BLaER1 treated with 17β-estradiol and CSF1 and Interleukin-3, amounts not matched to agents 10 nM and 100 nM (cell line): Measurements from ENCODE around the gene BRCA1.
"Not testable (repeated sequence)": the region's sequence is repeated elsewhere in the genome, so short reads cannot be mapped to it uniquely, and the experiment has no call there.

Source experiments
- H3K27ac ChIP-seq, 11 experiments: shearing (Covaris generic); formaldehyde crosslinking; 2 replicates each; pipeline ENCODE4 v1.8.1; 2022
- H3K27me3 ChIP-seq, 11 experiments: shearing (Covaris generic); formaldehyde crosslinking; 2 replicates each; pipeline ENCODE4 v1.8.1; 2022
- H3K36me3 ChIP-seq, 11 experiments: shearing (Covaris generic); formaldehyde crosslinking; 2 replicates each; pipeline ENCODE4 v1.8.1; 2022
- H3K4me1 ChIP-seq, 10 experiments: shearing (Covaris generic); formaldehyde crosslinking; 2 replicates each; pipeline ENCODE4 v1.8.1; 2022
- H3K4me2 ChIP-seq, 11 experiments: shearing (Covaris generic); formaldehyde crosslinking; 2 replicates each; pipeline ENCODE4 v1.8.1; 2022
- H3K4me3 ChIP-seq, 10 experiments: shearing (Covaris generic); formaldehyde crosslinking; 2 replicates each; pipeline ENCODE4 v1.8.1; 2022
- H3K9ac ChIP-seq, 11 experiments: shearing (Covaris generic); formaldehyde crosslinking; 2 replicates each; pipeline ENCODE4 v1.8.1; 2022
- H3K9me3 ChIP-seq, 11 experiments: shearing (Covaris generic); formaldehyde crosslinking; replicated peaks in 1 of 11; 2 replicates each; pipeline ENCODE4 v1.8.1; 2022
- H4K20me1 ChIP-seq, 11 experiments: shearing (Covaris generic); formaldehyde crosslinking; 2 replicates each; pipeline ENCODE4 v1.8.1; 2022
- Cebpa-rat ChIP-seq, 11 experiments: shearing (Covaris generic); IDR thresholded peaks; 2 replicates each; pipeline ENCODE4 v1.8.1; 2022

The BRCA1 gene

DNA sequence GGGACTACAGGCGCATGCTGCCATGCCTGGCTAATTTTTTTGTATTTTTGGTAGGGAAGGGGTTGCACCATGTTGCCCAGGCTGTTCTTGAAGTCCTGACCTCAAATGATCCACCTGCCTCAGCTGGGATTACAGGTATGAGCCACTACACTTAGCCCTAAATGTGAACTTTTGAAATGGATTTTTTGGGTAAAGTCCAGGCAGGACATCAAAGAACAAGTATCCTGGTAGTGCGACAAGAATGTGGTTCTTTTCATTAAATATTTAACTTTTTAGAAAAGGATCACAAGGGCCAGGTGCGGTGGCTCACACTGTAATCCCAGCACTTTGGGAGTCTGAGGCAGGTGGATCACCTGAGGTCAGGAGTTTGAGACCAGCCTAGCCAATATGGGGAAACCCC, 30.5 kb upstream of the BRCA1 start:
- Histone ChIP-seq H3K4me2 (no peak overlapping the region), H3K9ac (no peak overlapping the region), H3K9me3 (peaks cover 13 to 21% (median 16%) of the 10 kb centered on the region in 11 experiments), H3K36me3 (peaks cover 21 to 66% (median 51%) of the 10 kb centered on the region in 11 experiments), H4K20me1 (no peaks in the 10 kb centered on the region), H3K4me3 (no peak overlapping the region), H3K4me1 (no peaks in the 10 kb centered on the region), H3K27me3 (no peaks in the 10 kb centered on the region), H3K27ac (no peak overlapping the region)
- TF ChIP-seq Cebpa-rat (IDR thresholded peaks at IDR 0.05), result no peak

DNA sequence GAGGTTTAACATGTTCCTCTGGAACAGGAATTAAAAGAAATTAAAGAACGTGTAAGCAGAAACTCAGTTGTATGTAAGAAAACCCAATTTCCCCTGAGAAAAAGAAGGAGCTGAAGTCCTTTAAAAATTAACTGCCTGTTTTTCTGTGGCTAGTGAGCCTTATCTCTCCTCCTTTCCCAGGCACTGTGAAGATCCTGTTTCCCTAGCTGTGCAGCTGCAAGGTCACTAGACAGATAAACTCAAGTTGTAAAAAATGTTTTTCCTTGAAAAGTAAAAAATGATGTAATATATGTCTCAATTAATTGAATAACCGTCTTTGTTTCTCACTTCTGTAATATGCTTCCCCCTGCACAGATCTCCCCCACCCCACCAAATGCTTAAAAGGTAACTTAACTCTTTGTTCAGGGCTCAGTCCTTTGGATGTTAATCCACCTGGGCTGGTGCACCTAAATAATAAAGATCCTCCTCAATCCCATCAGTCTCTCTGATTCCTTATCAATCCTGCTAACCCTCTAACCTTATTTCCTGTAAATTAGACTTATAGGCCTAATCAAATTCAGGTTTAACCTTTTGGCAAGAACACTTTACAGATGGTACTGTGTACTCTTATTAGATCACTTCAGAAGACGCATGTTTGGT, 28.2 kb upstream of the BRCA1 start:
- not testable (repeated sequence) for H3K27me3 ChIP-seq
- peaks cover 21 to 64% (median 49%) of the 10 kb centered on the region in 11 experiments for H3K36me3 ChIP-seq

DNA sequence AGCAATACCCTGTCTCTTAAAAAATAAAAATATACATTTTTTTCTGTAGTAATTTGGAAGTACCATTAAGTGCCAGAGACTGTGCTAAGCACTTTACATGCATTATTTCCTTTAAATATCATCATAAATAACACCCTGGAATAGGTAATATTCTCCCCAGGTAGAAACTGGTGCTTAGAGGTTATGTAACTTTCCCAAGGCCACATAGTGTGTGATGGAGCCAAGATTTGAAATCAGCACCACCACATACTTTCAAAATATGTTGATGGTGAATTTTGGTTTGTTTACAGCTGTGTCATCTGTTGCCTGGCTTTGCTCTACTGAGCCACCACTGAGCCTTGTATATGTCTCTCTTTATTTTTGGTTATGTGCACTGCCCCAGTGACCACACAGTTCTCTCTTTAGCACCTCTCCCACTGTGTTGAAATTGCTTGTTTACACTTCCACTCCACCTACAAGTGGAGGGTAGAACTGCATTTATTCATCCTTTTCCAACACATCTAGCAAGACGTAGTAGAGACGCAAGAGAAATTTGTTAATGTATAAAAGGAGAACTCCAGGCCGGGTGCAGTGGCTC, 26.8 kb upstream of the BRCA1 start:
- no peaks in the 10 kb centered on the region for H3K4me1 ChIP-seq
- H3K36me3 ChIP-seq, result peaks cover 21 to 66% (median 45%) of the 10 kb centered on the region in 11 experiments
- peaks cover 13 to 21% (median 16%) of the 10 kb centered on the region in 11 experiments for H3K9me3 ChIP-seq
- no peak for TF ChIP-seq Cebpa-rat (IDR thresholded peaks at IDR 0.05)
- H3K4me3 ChIP-seq, result no peak overlapping the region
- H4K20me1 ChIP-seq, result no peaks in the 10 kb centered on the region
- no peak overlapping the region for H3K27ac ChIP-seq
- H3K4me2 ChIP-seq, result no peak overlapping the region
- no peak overlapping the region for H3K9ac ChIP-seq
- no peaks in the 10 kb centered on the region for H3K27me3 ChIP-seq

More for the DNA sequence above, 28.2 kb upstream of the BRCA1 start:
- not testable (repeated sequence) for H3K4me2 ChIP-seq, H3K27ac ChIP-seq, H4K20me1 ChIP-seq, H3K9ac ChIP-seq, H3K4me3 ChIP-seq, H3K4me1 ChIP-seq
- H3K9me3 ChIP-seq, result peaks cover 13 to 21% (median 16%) of the 10 kb centered on the region in 11 experiments

DNA sequence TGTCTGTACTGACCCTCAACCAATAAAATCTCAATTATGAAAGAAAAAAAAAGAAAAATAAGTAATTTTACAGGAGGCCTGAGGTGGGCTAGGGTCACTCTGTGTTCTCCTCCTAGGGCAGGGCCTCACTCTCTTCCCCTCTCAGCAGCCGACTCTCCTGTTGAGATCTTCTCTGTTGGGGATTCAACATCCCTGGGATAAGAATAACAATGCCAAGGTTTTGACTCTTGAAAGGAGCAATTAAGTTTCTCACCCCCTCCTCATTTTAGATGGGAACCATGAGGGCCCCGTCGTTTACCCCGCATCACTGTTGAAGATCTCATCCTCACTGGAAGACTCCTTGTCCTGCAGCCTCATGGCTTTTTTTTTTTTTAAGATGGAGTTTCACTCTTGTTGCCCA, 21.5 kb upstream of the BRCA1 start:
- no peak overlapping the region for H3K4me2 ChIP-seq
- H3K27ac ChIP-seq, result no peak overlapping the region
- TF ChIP-seq Cebpa-rat (IDR thresholded peaks at IDR 0.05), result no peak
- no peaks in the 10 kb centered on the region for H3K27me3 ChIP-seq
- no peaks in the 10 kb centered on the region for H3K4me1 ChIP-seq
- no peak overlapping the region for H3K4me3 ChIP-seq
- no peaks in the 10 kb centered on the region for H3K9me3 ChIP-seq
- H3K9ac ChIP-seq, result no peak overlapping the region
- peaks cover 7 to 56% (median 30%) of the 10 kb centered on the region in 11 experiments; a peak in 19 of 22 replicates for H3K36me3 ChIP-seq
- no peaks in the 10 kb centered on the region for H4K20me1 ChIP-seq

DNA sequence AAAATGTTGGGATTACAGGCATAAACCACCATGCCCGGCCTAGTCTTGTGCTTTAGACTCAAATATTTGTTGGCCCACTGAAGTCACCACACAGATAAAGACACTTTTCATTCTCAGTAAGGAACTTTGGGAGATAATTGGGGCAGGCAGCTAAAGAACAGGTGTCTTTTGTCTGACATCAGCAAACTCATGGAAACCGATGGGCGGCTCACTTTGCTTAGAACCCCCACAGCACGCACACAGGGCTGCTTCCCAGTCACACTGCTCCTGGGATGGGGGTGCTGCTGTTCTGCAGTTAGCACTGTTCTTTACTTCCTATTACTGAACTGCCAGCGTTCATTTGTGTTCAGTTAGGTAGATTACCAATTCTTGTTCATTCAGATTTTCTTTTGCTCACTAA, 18.0 kb upstream of the BRCA1 start:
- Histone ChIP-seq H3K9ac (no peak overlapping the region), H3K4me2 (no peak overlapping the region), H3K9me3 (no peaks in the 10 kb centered on the region), H3K27ac (no peak overlapping the region), H3K4me3 (no peak overlapping the region), H3K27me3 (no peaks in the 10 kb centered on the region), H3K4me1 (peaks cover 0 to 21% (median 13%) of the 10 kb centered on the region in 10 experiments; a peak in 13 of 20 replicates), H3K36me3 (peaks cover 6 to 55% (median 25%) of the 10 kb centered on the region in 11 experiments; a peak in 20 of 22 replicates), H4K20me1 (peaks cover 0 to 5% (median 0%) of the 10 kb centered on the region in 11 experiments; a peak in 3 of 22 replicates)
- no peak for TF ChIP-seq Cebpa-rat (IDR thresholded peaks at IDR 0.05)

DNA sequence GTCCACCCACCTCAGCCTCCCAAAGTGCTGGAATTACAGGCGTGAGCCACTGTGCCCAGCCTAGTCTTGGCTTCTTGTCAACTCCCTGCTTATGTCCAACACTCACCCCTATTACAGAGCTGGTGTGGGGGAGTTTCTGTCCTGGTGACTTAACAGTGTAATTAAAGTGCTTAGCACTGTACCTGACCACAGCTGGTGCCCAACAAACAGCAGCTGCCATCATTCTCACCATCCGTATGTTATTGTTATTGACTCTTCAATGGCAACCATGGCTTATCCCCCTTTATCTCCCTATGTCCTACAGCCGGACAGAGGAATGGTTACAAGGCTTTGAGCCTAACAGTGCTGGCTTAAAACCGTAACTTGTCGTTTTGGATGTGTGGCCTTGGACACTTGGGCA, 17.0 kb upstream of the BRCA1 start:
- Histone ChIP-seq H4K20me1 (peaks cover 0 to 5% (median 0%) of the 10 kb centered on the region in 11 experiments; a peak in 3 of 22 replicates), H3K9me3 (no peaks in the 10 kb centered on the region), H3K27ac (no peak overlapping the region), H3K36me3 (peaks cover 6 to 52% (median 23%) of the 10 kb centered on the region in 11 experiments; a peak in 20 of 22 replicates), H3K4me2 (no peak overlapping the region), H3K4me1 (peaks cover 0 to 21% (median 13%) of the 10 kb centered on the region in 10 experiments; a peak in 13 of 20 replicates), H3K27me3 (no peaks in the 10 kb centered on the region), H3K9ac (no peak overlapping the region), H3K4me3 (no peak overlapping the region)
- TF ChIP-seq Cebpa-rat (IDR thresholded peaks at IDR 0.05), result no peak

DNA sequence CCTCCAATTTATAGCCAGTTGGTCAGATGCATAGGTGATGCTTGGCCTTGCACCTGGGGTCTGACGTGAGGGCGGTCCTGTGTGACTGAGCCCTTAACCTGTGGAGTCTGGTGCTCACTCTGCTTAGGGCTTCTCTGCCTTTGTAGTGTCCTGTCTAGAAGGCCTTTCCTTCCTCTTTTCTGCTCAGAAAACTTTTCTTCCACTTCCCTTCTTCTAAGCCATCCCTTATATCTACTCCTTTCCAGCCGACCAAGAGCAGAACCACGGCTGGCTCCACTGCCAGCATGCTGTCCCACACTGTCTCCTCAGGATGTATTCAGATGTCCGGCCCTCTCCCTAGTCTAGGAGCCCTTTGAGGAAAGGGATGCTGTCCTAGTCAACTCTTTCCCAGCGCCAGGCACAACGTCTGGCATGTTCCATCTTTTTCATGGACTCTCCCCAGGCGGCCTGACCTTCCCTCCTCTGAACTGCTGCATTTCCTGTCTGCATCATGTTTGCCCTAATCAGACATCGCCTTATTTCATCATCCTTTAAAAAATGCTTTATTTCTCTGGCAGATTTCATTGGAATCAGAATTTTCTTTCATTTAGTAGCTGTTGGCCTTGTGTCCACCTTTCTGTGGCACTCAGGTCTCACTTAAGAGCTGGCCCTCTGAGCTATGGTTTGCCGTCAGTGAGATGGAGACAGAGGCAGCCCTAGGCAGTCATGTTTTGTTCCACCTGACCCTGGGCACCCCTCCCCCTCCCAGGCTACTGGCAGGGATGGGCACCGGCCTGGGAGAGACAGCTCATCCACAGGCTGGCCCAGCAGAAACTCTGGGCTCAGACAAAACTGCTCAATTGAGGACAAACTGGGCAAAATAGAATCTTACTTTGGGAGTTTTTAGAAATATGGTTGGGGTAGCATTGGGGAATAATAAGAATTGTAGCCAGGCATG, 15.5 kb upstream of the BRCA1 start:
- peaks cover 7 to 48% (median 25%) of the 10 kb centered on the region in 11 experiments; a peak in 21 of 22 replicates for H3K36me3 ChIP-seq
- H3K9me3 ChIP-seq, result no peaks in the 10 kb centered on the region
- H3K27ac ChIP-seq, result peak overlapping the region in 1 of 11 experiments; percentile 22; a peak in 2 of 22 replicates
- H3K9ac ChIP-seq, result no peak overlapping the region
- H4K20me1 ChIP-seq, result peaks cover 0 to 5% (median 0%) of the 10 kb centered on the region in 11 experiments; a peak in 4 of 22 replicates
- no peaks in the 10 kb centered on the region for H3K27me3 ChIP-seq
- peaks cover 11 to 25% (median 17%) of the 10 kb centered on the region in 10 experiments for H3K4me1 ChIP-seq
- no peak overlapping the region for H3K4me3 ChIP-seq
- no peak for TF ChIP-seq Cebpa-rat (IDR thresholded peaks at IDR 0.05)
- H3K4me2 ChIP-seq, result peak overlapping the region in 6 of 11 experiments; percentile 14 to 65 (median 53); a peak in 11 of 22 replicates

DNA sequence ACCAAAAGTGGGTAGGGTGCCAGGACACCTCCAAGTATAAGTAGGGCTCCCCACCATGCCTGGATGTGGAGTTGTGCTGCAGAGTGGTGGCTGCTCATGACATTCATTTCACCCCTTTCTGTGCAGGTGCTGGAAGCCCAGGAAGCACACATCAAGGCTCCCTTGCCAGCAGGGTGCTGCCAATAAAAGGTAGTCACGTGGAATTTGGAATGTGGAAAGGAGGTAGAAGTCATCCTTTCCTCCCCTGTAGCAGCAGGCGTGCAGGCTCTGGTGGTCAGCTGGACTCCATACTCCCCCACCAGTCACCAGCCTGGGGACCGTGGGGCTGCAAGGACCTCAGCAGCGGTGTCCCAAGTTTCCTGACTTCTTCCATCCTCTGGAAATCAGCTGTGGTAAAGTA, 13.4 kb upstream of the BRCA1 start:
- H3K36me3 ChIP-seq, result peaks cover 26 to 54% (median 34%) of the 10 kb centered on the region in 11 experiments
- peaks cover 18 to 35% (median 28%) of the 10 kb centered on the region in 10 experiments for H3K4me1 ChIP-seq
- H3K27ac ChIP-seq, H3K27me3 ChIP-seq, H3K4me2 ChIP-seq, H4K20me1 ChIP-seq, H3K4me3 ChIP-seq, H3K9me3 ChIP-seq, H3K9ac ChIP-seq: not testable (repeated sequence)

DNA sequence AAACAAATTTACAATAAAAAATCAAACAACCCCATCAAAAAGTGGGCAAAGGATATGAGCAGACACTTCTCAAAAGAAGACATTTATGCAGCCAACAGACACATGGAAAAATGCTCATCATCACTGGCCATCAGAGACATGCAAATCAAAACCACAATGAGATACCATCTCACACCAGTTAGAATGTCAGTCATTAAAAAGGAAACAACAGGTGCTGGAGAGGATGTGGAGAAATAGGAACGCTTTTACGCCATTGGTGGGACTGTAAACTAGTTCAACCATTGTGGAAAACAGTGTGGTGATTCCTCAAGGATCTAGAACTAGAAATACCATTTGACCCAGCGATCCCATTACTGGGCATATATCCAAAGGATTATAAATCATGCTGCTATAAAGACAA, 11.4 kb upstream of the BRCA1 start:
- H3K36me3 ChIP-seq, result peaks cover 23 to 55% (median 42%) of the 10 kb centered on the region in 11 experiments
- H3K4me2 ChIP-seq, result peak overlapping the region in 5 of 11 experiments; percentile 29 to 45 (median 38); a peak in 4 of 22 replicates
- H4K20me1 ChIP-seq, H3K27me3 ChIP-seq, H3K9me3 ChIP-seq, H3K27ac ChIP-seq, H3K4me3 ChIP-seq, H3K9ac ChIP-seq: not testable (repeated sequence)
- peaks cover 27 to 54% (median 47%) of the 10 kb centered on the region in 10 experiments for H3K4me1 ChIP-seq
